Stimulated activated naive CD8-positive, alpha-beta T cell treated with anti-CD3 and anti-CD28 coated beads, Interleukin-15, amount 100 ng/mL, for 72 hours (primary cell): ENCODE measurements around the gene SLC13A2.

Experiments
- ATAC-seq: fragments of 150-1000 bp; cut with Tn5 transposase; 2 replicates; pipeline ENCODE4 v1.10.0; 2021; ENCODE audit warnings: mild to moderate bottlenecking, moderate library complexity
- DNase-seq, 2 donors: peaks; one replicate each; pipeline ENCODE4 v3.0.0; 2021 to 2022
- H3K27ac Mint-ChIP-seq, 2 donors: one replicate each; pipeline ENCODE4 v1.8.0; 2022; ENCODE audit warnings: mild to moderate bottlenecking in 2 of 2, mixed read lengths in 2 of 2, moderate library complexity in 2 of 2
- H3K27me3 Mint-ChIP-seq: one replicate; pipeline ENCODE4 v1.8.0; 2022; ENCODE audit warnings: mixed read lengths
- H3K4me1 Mint-ChIP-seq: one replicate; pipeline ENCODE4 v1.8.0; 2022; ENCODE audit warnings: mild to moderate bottlenecking, mixed read lengths
- H3K4me3 Mint-ChIP-seq, 2 donors: one replicate each; pipeline ENCODE4 v1.8.0; 2022; ENCODE audit warnings: mild to moderate bottlenecking in 2 of 2, mixed read lengths in 2 of 2, moderate library complexity in 1 of 2
- H3K9me3 Mint-ChIP-seq, 2 donors: one replicate each; pipeline ENCODE4 v1.8.0; 2022; ENCODE audit warnings: mixed read lengths in 2 of 2

SLC13A2 gene

GRCh38 chr17:28498652-28499363 lies 25.4 kb downstream of the SLC13A2 start:
- ATAC-seq, result no peak
- no peak overlapping the region for H3K4me3 Mint-ChIP-seq
- H3K27me3 Mint-ChIP-seq, result no peaks in the 10 kb centered on the region
- no peak overlapping the region for H3K27ac Mint-ChIP-seq
- DNase-seq, result no peak
- no peaks in the 10 kb centered on the region for H3K9me3 Mint-ChIP-seq
- peaks cover 6% of the 10 kb centered on the region for H3K4me1 Mint-ChIP-seq

- DNase-seq (no peak), ATAC-seq (no peak)
- Mint-ChIP-seq H3K9me3 (no peaks in the 10 kb centered on the region), H3K27me3 (peaks cover 2% of the 10 kb centered on the region), H3K27ac (no peak overlapping the region), H3K4me1 (peaks cover 6% of the 10 kb centered on the region), H3K4me3 (no peak overlapping the region)
These were observed 25.9 kb downstream of the SLC13A2 start for GRCh38 chr17:28499364-28499664.

- peaks cover 3% of the 10 kb centered on the region for H3K4me1 Mint-ChIP-seq
These were observed 26.4 kb downstream of the SLC13A2 start for GRCh38 chr17:28499684-28500357.

GRCh38 chr17:28500712-28501379 lies 27.4 kb downstream of the SLC13A2 start:
- H3K4me1 Mint-ChIP-seq, result no peaks in the 10 kb centered on the region
- no peak for ATAC-seq
- no peaks in the 10 kb centered on the region for H3K9me3 Mint-ChIP-seq
- DNase-seq, result no peak
- H3K27me3 Mint-ChIP-seq, result peaks cover 13% of the 10 kb centered on the region
- H3K27ac Mint-ChIP-seq, result peak overlapping the region in 1 of 2 donors; percentile 78
- H3K4me3 Mint-ChIP-seq, result no peak overlapping the region

More at GRCh38 chr17:28499684-28500357, 26.4 kb downstream of the SLC13A2 start:
- H3K9me3 Mint-ChIP-seq, result no peaks in the 10 kb centered on the region
- ATAC-seq (no peak), DNase-seq (no peak)
- H3K27me3 Mint-ChIP-seq, result peaks cover 7% of the 10 kb centered on the region
- H3K27ac Mint-ChIP-seq, result no peak overlapping the region
- H3K4me3 Mint-ChIP-seq, result no peak overlapping the region

- no peak for DNase-seq
- H3K4me1 Mint-ChIP-seq, result no peaks in the 10 kb centered on the region
- no peak for ATAC-seq
- no peaks in the 10 kb centered on the region for H3K9me3 Mint-ChIP-seq
- no peak overlapping the region for H3K4me3 Mint-ChIP-seq
- H3K27me3 Mint-ChIP-seq, result peaks cover 13% of the 10 kb centered on the region
- H3K27ac Mint-ChIP-seq, result peak overlapping the region in 1 of 2 donors; percentile 48
These were observed 28.2 kb downstream of the SLC13A2 start for GRCh38 chr17:28501421-28502284.

GRCh38 chr17:28503420-28503819 lies 30.0 kb downstream of the SLC13A2 start:
- no peak for ATAC-seq
- peaks cover 17% of the 10 kb centered on the region for H3K27me3 Mint-ChIP-seq
- DNase-seq, result no peak
- peak overlapping the region in 1 of 2 donors; percentile 19 for H3K27ac Mint-ChIP-seq
- no peaks in the 10 kb centered on the region for H3K4me1 Mint-ChIP-seq
- no peak overlapping the region for H3K4me3 Mint-ChIP-seq
- H3K9me3 Mint-ChIP-seq, result no peaks in the 10 kb centered on the region

GRCh38 chr17:28505986-28506665 lies 32.7 kb downstream of the SLC13A2 start, which contains the start of gene FOXN1:
TSS of gene FOXN1 (plus strand) at chr17:28506348. CDS start at chr17:28523970, 17,622 bp downstream.
- Mint-ChIP-seq H3K27me3 (peaks cover 39% of the 10 kb centered on the region), H3K9me3 (no peaks in the 10 kb centered on the region), H3K4me1 (no peaks in the 10 kb centered on the region), H3K27ac (no peak within 1 kb of the TSS), H3K4me3 (no peak within 1 kb of the TSS)
- DNase-seq (no peak), ATAC-seq (no peak)

- DNase-seq, result no peak
- Mint-ChIP-seq H3K27me3 (peaks cover 39% of the 10 kb centered on the region), H3K4me3 (no peak overlapping the region), H3K4me1 (no peaks in the 10 kb centered on the region), H3K27ac (no peak overlapping the region), H3K9me3 (no peaks in the 10 kb centered on the region)
- no peak for ATAC-seq
These were observed 33.5 kb downstream of the SLC13A2 start for GRCh38 chr17:28506763-28507487.

- Mint-ChIP-seq H3K27me3 (peaks cover 39% of the 10 kb centered on the region), H3K9me3 (no peaks in the 10 kb centered on the region), H3K4me1 (no peaks in the 10 kb centered on the region), H3K4me3 (no peak overlapping the region), H3K27ac (peak overlapping the region in 1 of 2 donors; percentile 49)
- DNase-seq, result no peak
- no peak for ATAC-seq
These were observed 34.2 kb downstream of the SLC13A2 start for GRCh38 chr17:28507567-28508203.

GRCh38 chr17:28508211-28508724 lies 34.8 kb downstream of the SLC13A2 start:
- no peaks in the 10 kb centered on the region for H3K4me1 Mint-ChIP-seq
- ATAC-seq (no peak), DNase-seq (no peak)
- no peak overlapping the region for H3K4me3 Mint-ChIP-seq
- no peaks in the 10 kb centered on the region for H3K9me3 Mint-ChIP-seq
- H3K27me3 Mint-ChIP-seq, result peaks cover 40% of the 10 kb centered on the region
- H3K27ac Mint-ChIP-seq, result peak overlapping the region in 1 of 2 donors; percentile 43

- DNase-seq (no peak), ATAC-seq (no peak)
- H3K27me3 Mint-ChIP-seq, result peaks cover 40% of the 10 kb centered on the region
- no peaks in the 10 kb centered on the region for H3K9me3 Mint-ChIP-seq
- no peak overlapping the region for H3K27ac Mint-ChIP-seq
- H3K4me3 Mint-ChIP-seq, result no peak overlapping the region
- H3K4me1 Mint-ChIP-seq, result no peaks in the 10 kb centered on the region
These were observed 36.3 kb downstream of the SLC13A2 start for GRCh38 chr17:28509789-28510188.

- no peak overlapping the region for H3K4me3 Mint-ChIP-seq
- ATAC-seq, result no peak
- peaks cover 0 to 6% of the 10 kb centered on the region in 2 donors for H3K9me3 Mint-ChIP-seq
- DNase-seq, result no peak
- no peak overlapping the region for H3K27ac Mint-ChIP-seq
- peaks cover 34% of the 10 kb centered on the region for H3K27me3 Mint-ChIP-seq
- no peaks in the 10 kb centered on the region for H3K4me1 Mint-ChIP-seq
These were observed 38.5 kb downstream of the SLC13A2 start for GRCh38 chr17:28511858-28512461.

- Mint-ChIP-seq H3K9me3 (peaks cover 0 to 6% of the 10 kb centered on the region in 2 donors), H3K4me3 (no peak overlapping the region), H3K4me1 (no peaks in the 10 kb centered on the region), H3K27me3 (peaks cover 36% of the 10 kb centered on the region), H3K27ac (no peak overlapping the region)
- ATAC-seq (no peak), DNase-seq (no peak)
These were observed 40.0 kb downstream of the SLC13A2 start for GRCh38 chr17:28513476-28513875.
